Measurements from ENCODE around the gene TENM4.
"Not testable (repeated sequence)": the region's sequence is repeated elsewhere in the genome, so short reads cannot be mapped to it uniquely, and the experiment has no call there.

The TENM4 gene

GRCh38 chr11:78860720-78861422, 580.0 kb downstream of the TENM4 start:
- no peak for DNase-seq

GRCh38 chr11:78857688-78858087, 583.1 kb downstream of the TENM4 start:
- DNase-seq: no peak

- no peak for DNase-seq
These were observed 584.6 kb downstream of the TENM4 start for GRCh38 chr11:78856211-78856610.

- no peak for DNase-seq
These were observed 585.7 kb downstream of the TENM4 start for GRCh38 chr11:78855116-78855515.

GRCh38 chr11:78853521-78853920, 587.3 kb downstream of the TENM4 start:
- no peak for DNase-seq

GRCh38 chr11:78851878-78852586, 588.8 kb downstream of the TENM4 start:
- DNase-seq: no peak

- no peak for DNase-seq
These were observed 590.8 kb downstream of the TENM4 start for GRCh38 chr11:78850078-78850477.

- DNase-seq: no peak
These were observed 594.6 kb downstream of the TENM4 start for GRCh38 chr11:78846269-78846668.

- no peak for DNase-seq
These were observed 595.3 kb downstream of the TENM4 start for GRCh38 chr11:78845496-78845895.

- no peak for DNase-seq
These were observed 599.3 kb downstream of the TENM4 start for GRCh38 chr11:78841456-78842060.

- no peak for DNase-seq
These were observed 600.2 kb downstream of the TENM4 start for GRCh38 chr11:78840623-78841022.

- no peak for DNase-seq
These were observed 600.6 kb downstream of the TENM4 start for GRCh38 chr11:78840200-78840599.

- no peak for DNase-seq
These were observed 602.4 kb downstream of the TENM4 start for GRCh38 chr11:78838417-78838816.

- no peak for DNase-seq
These were observed 605.2 kb downstream of the TENM4 start for GRCh38 chr11:78835646-78836045.

GRCh38 chr11:78834886-78835285, 605.9 kb downstream of the TENM4 start:
- DNase-seq: no peak

GRCh38 chr11:78833237-78833636, 607.6 kb downstream of the TENM4 start:
- no peak for DNase-seq

- DNase-seq: no peak
These were observed 608.4 kb downstream of the TENM4 start for GRCh38 chr11:78832226-78832947.

GRCh38 chr11:78831571-78831970, 609.3 kb downstream of the TENM4 start:
- no peak for DNase-seq

- DNase-seq: no peak
These were observed 610.5 kb downstream of the TENM4 start for GRCh38 chr11:78830277-78830819.

GRCh38 chr11:78829146-78829545, 611.7 kb downstream of the TENM4 start:
- DNase-seq: no peak

- no peak for DNase-seq
These were observed 612.2 kb downstream of the TENM4 start for GRCh38 chr11:78828676-78829075.

- DNase-seq: not testable (repeated sequence)
These were observed 613.5 kb downstream of the TENM4 start for GRCh38 chr11:78827291-78827690.

- DNase-seq: no peak
These were observed 615.2 kb downstream of the TENM4 start for GRCh38 chr11:78825591-78826020.

Data from NCI-H1092 (cell line).